ENCODE data around the gene TNP2.

Gene TNP2

GRCh38 chr16:11268921-11269375 lies at the start of gene TNP2:
TSS of gene TNP2 (minus strand) at chr16:11269325. CDS start at chr16:11269262, 63 bp downstream.
- DNase-seq, result no peak

GRCh38 chr16:11318817-11319216 lies 49.7 kb upstream of the TNP2 start:
- no peak for DNase-seq

GRCh38 chr16:11316331-11317015 lies 47.3 kb upstream of the TNP2 start:
- DNase-seq, result no peak

- no peak for DNase-seq
Measured at GRCh38 chr16:11315510-11315909, 46.4 kb upstream of the TNP2 start.

GRCh38 chr16:11314309-11314894 lies 45.3 kb upstream of the TNP2 start:
- no peak for DNase-seq

GRCh38 chr16:11313493-11314308 lies 44.6 kb upstream of the TNP2 start:
- DNase-seq, result no peak

GRCh38 chr16:11312718-11313492 lies 43.8 kb upstream of the TNP2 start:
- no peak for DNase-seq

GRCh38 chr16:11310997-11311561 lies 42.0 kb upstream of the TNP2 start:
- DNase-seq, result no peak

GRCh38 chr16:11310634-11310977 lies 41.5 kb upstream of the TNP2 start:
- no peak for DNase-seq

GRCh38 chr16:11309895-11310633 lies 40.9 kb upstream of the TNP2 start:
- no peak for DNase-seq

- DNase-seq, result no peak
Measured at GRCh38 chr16:11308493-11309283, 39.6 kb upstream of the TNP2 start.

GRCh38 chr16:11307639-11308492 lies 38.7 kb upstream of the TNP2 start:
- DNase-seq, result no peak

GRCh38 chr16:11306997-11307638 lies 38.0 kb upstream of the TNP2 start:
- no peak for DNase-seq

- DNase-seq, result no peak
Measured at GRCh38 chr16:11306381-11306780, 37.3 kb upstream of the TNP2 start.

- DNase-seq, result no peak
Measured at GRCh38 chr16:11303405-11304138, 34.4 kb upstream of the TNP2 start.

GRCh38 chr16:11302977-11303376 lies 33.9 kb upstream of the TNP2 start:
- DNase-seq, result no peak

GRCh38 chr16:11301645-11302501 lies 32.7 kb upstream of the TNP2 start:
- no peak for DNase-seq

GRCh38 chr16:11300560-11300892 lies 31.4 kb upstream of the TNP2 start:
- DNase-seq, result no peak

All from HCEC 1CT (cell line).